ENCODE results near the gene SVOPL. TPM values are rescaled to one million over a fixed set of nuclear protein-coding genes. Genes with fewer than 3 reads are reported as not detected.
A peak's percentile ranks its signal among the peaks of the same experiment; 100 is the strongest.
"Not testable (repeated sequence)": the region's sequence is repeated elsewhere in the genome, so short reads cannot be mapped to it uniquely, and the experiment has no call there.

The SVOPL gene, protein sequence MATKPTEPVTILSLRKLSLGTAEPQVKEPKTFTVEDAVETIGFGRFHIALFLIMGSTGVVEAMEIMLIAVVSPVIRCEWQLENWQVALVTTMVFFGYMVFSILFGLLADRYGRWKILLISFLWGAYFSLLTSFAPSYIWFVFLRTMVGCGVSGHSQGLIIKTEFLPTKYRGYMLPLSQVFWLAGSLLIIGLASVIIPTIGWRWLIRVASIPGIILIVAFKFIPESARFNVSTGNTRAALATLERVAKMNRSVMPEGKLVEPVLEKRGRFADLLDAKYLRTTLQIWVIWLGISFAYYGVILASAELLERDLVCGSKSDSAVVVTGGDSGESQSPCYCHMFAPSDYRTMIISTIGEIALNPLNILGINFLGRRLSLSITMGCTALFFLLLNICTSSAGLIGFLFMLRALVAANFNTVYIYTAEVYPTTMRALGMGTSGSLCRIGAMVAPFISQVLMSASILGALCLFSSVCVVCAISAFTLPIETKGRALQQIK
- 1 to 10 TPM; 2.5 to 3.9 (median 2.9) TPM for polyA plus RNA-seq (ENCODE audit: insufficient read length in 4 of 4)

DNA sequence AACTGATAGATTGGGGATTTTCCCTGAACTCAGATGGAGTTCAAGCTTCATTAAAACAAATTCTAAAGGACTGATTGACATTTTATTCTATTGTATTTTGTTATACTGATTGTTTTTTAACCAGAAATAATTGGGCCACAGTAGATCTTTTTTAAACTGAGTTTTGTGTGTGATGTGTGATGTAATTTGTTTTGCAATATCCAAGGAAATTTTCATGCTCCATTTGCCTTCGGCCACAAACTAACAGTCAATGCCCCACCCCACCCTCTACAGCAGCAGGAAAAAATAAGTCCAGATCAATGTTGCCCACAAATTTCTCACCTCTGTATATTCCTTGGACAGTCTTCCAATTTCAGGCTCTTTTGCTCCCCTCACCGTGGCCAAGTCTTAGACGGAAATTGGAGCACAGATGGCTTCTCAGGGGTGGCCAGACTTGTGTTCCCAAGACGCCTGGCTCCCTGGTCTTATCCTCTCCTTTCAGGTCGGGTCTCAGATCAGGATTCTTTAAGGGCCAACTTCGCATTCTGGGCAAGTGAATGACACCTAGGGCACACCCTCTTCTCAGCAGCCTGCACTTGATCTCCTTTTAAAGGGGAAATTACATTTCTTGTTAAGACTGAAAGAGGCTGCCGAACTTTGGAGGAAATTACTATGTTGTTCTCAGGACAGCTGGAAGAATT lies at the start of gene SVOPL:
Gene SVOPL, minus strand, starts transcription at position 506 of the 680 bp plus-strand sequence. CDS start 22,317 bp downstream, outside the sequence.
- DNase-seq (ENCODE audit: low read depth in 4 of 4, low spot score in 2 of 4), result no peak

DNA sequence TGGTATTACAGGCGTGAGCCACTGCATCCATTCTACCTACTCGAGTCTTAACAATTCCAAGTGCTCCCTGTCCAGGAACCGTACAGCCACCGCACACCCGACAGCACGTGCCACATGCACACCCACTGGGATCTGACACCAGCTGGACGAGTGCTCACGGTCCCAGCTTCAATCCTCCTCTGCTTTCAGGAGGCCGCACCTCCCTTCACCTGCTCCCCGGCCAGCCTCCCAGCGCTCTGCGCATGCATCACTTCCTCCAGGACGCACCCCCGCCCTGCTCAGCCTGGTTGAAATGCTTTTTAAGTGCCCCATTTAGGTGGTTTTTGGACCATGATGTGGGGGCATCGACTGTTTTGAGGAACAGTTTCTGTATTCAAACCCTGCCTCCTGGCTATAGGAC lies 49.3 kb upstream of the SVOPL start:
- no peak for DNase-seq (ENCODE audit: low read depth in 4 of 4, low spot score in 2 of 4)

DNA sequence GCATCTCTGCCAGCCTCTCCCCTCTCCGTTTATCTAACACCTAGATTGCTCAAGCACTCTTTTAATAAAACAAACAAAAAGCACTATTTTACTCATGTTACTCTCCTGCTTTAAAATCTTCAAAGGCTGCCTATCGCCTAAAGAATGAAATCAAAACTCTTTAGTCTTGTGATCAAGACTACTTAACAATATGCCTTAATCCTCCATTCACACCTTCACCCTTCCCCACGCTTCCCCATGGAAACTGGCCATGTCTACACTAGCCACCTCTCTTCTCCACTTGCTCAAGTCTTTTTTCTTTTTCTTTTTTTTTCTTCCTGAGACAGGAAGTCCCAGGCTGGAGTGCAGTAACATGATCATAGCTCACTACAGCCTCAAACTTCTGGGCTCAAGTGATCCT lies 48.8 kb upstream of the SVOPL start:
- DNase-seq (ENCODE audit: low read depth in 4 of 4, low spot score in 2 of 4), result no peak

DNA sequence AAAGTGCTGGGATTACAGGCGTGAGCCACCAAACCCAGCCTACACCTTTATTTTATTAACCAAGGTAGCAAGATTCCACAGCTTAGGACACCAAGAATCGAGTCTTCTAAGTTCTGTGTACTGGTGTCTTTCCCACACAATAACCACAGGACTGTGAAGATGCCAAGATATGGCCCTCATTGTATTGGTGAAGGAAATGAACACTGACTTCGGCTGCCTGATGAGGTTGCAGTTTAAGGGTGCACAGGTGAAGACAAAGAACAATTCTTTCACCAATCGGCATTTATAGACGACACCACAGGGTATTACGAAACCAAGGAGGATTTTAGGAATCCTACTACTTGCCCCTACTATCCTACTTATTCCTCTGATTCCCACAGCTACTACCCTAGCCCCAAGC lies 47.5 kb upstream of the SVOPL start:
- no peak for DNase-seq (ENCODE audit: low read depth in 4 of 4, low spot score in 2 of 4)

DNA sequence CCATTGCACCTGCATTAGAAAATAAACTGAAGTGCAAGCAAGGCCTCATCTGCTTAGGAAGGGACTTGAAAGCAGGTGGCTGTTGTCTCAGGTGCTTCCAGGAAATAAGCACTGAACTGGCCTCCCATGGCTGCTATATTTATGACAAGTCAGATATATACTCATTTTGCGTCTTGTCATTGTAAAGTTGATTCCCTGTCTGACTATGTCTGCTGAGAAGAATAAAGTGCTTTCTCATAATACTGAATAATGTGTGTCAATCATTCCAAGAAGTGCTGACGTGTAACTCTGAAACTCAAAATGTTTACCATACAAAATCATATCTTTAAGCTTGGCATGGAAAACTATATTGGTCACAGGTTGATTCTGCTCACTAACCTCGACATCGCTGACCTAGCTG lies 44.9 kb upstream of the SVOPL start:
- no peak for DNase-seq (ENCODE audit: low read depth in 4 of 4, low spot score in 2 of 4)

DNA sequence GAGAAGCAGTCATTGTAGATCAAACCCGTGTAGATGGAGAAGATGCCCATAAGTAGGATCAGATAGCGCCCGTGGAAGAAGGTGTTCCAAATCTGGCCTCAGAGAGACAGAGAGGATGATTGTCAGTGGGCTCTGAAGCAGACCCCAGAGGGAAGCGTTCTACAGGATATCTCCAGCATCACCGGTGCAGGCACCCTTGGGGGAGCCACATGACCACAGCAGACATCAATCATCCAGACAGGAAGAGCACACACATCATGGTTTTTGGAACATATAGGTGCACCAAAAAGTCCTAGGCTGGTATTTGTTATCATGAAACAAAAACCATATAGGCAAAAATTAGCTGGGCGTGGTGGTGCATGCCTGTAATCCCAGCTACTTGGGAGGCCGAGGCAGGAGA lies 44.0 kb upstream of the SVOPL start:
- DNase-seq (ENCODE audit: low read depth in 4 of 4, low spot score in 2 of 4), result no peak

DNA sequence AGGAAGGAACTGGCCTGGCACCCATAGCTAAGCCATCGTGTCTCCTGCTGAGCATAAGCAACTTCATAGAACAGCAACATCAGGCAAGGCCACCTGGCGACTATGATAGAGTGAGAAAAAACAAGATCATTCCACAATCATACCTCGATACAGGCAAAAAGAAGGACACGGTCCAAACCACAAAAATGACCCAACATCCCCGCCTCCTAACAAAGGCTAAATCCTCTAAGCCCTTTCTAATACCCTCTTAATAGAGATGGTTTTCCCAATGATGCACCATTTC lies 40.2 kb upstream of the SVOPL start:
- no peak for DNase-seq (ENCODE audit: low read depth in 4 of 4, low spot score in 2 of 4)

DNA sequence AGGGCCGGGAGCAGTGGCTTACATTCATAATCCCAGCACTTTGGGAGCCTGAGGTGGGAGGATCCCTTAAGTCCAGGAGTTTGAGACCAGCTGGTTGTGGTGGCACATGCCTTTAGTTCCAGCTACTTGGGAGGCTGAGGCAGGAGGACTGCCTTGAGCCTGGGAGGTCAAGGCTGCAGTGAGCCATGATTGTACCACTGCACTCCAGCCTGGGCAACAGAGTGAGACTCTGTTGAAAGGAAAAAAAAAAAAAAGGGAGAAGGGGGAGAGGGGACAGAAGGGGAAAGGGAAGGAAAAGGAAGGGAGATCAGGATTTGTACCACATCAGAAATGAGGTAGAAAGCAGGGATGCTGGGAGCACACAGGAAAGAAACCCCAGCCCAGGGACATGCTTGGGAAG lies 38.7 kb upstream of the SVOPL start:
- no peak for DNase-seq (ENCODE audit: low read depth in 4 of 4, low spot score in 2 of 4)

DNA sequence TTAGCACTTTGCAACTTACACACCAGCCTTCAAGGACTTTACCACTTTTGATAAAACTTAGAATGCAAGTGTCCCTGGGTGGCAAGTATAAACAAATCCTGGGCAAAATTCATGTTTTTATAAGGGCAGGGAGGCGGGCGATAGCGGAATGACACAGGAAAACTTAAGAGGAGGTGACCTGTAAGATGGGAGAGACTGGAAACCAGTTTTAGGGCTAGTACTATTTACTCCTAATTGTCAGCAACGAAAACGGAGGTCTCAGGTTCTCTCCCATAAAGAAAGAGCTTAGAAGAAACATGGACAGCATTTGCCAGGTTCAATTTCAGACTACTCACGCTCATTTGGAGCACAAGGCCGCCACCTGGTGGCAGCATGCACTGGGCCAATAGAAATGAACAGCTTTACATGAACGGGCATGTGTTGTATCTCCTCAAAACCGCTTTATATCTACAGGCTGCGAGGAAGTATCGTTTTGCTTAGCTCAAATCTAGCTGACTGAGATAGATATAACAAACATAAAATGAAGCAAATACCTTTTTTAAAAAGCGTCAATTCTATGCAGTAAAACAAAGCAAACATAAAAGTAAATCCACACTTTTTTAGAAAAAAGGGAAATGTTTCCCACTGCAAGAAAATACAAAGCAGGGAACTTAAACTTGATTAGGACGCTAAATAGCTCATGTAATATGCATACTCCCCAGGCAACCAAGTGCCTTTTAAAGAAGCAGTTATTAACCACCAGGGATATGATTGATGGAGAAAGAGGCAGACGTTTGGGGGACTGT lies 37.6 kb upstream of the SVOPL start:
- DNase-seq (ENCODE audit: low read depth in 4 of 4, low spot score in 2 of 4), result peak; percentile 74 to 93 (median 81)

DNA sequence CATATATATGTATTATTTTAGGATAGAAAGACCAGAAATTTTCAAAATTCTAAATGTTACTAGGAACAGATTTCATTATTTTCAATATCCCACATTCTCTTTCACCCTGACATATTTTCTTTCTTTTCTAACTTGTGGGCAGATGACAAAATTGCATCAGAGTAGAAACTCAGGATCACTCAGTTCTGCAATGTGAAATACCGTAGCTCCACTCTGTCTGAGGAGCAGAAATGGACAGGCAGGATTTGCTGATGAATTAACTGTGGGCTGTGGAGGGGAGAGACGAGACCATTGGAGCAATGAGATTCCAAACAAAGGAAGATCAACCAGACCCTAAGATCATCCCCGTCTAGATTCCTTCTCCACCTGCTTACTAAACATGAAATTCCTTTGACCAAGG lies 37.0 kb upstream of the SVOPL start:
- DNase-seq (ENCODE audit: low read depth in 4 of 4, low spot score in 2 of 4), result no peak

DNA sequence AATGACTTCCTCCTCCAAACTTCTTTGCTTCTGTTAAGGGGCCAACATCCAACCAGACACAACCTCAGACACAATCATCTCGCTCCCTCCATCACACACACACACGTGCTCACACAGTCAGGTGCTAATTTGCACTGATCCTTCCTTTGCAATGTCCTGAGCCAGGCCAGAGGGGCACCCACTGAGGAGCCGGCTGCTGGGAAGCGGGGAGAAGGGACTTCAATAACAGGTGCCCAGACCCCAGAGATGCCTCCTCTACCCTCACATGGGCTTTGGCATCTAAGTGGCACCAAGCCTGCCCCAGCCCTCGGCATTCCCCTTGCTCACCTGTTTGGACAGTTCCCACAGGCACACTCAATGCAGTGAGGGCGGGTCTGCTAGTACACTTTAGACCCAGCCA lies 34.2 kb upstream of the SVOPL start:
- no peak for DNase-seq (ENCODE audit: low read depth in 4 of 4, low spot score in 2 of 4)

DNA sequence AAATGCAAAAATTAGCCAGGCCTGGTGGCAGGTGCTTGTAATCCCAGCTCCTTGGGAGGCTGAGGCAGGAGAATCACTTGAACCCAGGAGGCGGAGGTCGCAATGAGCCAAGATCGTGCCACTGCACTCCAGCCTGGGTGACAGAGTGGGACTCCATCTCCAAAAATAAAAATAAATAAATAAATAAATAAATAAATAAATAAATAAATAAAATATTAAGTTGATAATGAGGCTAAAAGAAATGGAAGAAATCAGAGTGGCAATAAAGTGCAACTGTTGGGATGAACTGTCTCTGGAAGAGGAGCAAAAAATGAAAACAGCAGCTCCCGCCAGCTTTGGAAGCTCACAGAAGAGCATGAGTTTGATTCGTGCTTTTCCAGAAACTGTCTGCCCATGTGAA lies 30.6 kb upstream of the SVOPL start:
- not testable (repeated sequence) for DNase-seq (ENCODE audit: low read depth in 4 of 4, low spot score in 2 of 4)

DNA sequence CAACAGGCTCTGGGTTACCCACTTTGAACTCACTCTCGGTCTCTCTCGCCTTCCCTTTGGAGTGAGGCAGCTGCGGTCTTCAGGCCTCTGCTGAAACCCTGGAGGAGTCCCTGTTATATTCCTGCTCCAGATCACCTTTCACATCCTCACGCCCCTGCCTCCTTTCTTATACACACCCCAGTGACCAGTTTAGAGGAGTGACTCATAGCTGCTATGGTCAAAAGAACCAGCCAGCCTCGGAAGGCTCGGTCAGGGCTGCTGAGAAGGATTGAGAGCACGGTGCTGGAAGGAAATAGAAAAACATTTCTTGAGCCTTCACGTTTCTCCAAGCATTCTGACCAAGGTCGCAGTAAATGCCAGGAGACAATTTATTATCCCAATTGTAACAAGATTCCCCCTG lies 28.3 kb upstream of the SVOPL start:
- DNase-seq (ENCODE audit: low read depth in 4 of 4, low spot score in 2 of 4), result no peak

DNA sequence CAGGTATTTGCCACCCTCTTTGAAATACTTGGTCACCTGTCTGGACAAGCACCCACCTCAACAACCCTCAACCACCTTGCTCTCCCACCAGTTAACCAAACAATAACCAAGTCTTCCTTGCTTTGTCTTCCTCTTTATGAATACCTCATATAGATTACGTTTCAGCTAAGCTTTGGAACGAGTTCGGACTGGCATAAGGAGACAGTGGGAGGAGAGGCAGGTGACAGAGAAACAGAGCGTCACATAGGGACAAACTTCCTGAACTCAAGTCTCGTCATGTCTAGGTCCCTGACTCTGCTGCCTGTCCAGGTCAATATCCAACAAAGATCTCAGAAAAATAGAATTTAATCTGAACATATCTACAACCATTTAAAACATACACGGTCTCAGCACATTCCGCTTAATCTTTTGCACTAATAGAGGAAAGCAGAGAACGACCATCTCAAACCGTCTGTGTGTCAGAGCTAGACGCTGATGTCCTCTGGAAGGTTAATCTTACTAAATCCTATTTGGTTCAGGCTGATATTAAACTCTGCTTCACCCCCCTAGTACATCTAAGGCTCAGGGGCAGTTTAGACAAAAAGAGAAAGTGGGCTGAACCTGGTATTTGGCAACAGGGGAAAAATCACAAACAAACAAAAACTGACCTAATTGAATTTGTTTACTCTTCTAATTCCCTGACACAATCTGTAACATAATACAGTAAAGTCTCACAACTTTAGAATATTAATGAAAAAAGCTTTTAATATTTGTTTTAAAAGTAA lies 26.4 kb upstream of the SVOPL start:
- DNase-seq (ENCODE audit: low read depth in 4 of 4, low spot score in 2 of 4), result no peak

DNA sequence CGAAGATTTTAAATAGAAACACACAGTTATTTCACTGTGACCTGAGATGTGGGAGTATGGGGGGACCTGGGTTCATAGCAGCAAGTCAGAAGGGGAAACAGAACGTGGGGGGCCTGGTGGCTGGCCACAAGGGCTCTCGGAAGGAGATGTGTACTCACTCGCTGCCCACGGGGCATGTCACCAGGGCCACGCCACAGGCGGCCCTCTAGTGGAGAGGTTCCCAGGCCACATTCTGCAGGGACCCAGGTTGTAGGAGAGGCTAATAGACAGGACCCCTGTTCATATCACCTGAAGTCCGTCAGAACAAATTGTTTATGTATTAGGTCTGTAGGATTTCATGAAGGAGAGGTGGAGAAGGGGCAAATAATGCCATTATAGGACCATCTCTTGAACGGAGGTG lies 25.1 kb upstream of the SVOPL start:
- no peak for DNase-seq (ENCODE audit: low read depth in 4 of 4, low spot score in 2 of 4)

DNA sequence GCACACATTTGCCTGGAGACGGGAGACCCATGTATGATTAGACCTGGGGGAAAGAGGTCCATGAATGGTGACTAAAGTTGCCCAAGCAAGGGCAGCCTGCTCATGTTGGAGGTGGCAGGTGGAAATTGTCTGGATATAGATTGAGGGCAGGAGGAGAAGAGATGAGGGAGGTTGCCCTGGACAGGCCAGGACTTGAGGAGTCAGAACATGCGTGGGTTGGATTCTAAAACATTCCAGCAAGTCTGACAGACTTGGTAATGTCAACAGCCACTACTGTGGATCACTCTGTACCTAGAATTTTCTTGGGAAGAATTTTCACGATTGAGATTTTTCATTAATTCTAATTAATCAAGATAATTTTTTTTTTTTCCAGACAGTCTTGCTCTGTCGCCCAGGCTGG lies 19.1 kb upstream of the SVOPL start:
- no peak for DNase-seq (ENCODE audit: low read depth in 4 of 4, low spot score in 2 of 4)

DNA sequence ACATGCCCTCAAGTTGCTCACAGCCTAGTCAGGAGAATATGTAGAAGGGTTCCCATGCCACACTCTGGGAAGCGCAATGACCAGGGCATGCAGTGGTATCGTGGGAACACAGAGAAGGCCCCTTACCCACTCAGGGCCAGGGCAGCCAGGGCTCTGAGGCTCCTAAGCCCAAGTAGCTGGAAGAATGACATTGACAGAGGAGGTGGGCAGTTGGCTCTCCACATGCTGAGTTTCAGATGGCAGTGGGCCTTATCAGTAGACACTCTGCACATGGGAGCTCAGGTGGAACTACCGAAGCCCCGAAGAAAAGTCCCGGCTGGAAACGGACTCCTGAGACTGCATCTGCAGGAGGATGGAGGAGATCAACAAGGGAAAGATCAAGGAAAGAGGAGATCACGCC lies 15.7 kb upstream of the SVOPL start:
- no peak for DNase-seq (ENCODE audit: low read depth in 4 of 4, low spot score in 2 of 4)

DNA sequence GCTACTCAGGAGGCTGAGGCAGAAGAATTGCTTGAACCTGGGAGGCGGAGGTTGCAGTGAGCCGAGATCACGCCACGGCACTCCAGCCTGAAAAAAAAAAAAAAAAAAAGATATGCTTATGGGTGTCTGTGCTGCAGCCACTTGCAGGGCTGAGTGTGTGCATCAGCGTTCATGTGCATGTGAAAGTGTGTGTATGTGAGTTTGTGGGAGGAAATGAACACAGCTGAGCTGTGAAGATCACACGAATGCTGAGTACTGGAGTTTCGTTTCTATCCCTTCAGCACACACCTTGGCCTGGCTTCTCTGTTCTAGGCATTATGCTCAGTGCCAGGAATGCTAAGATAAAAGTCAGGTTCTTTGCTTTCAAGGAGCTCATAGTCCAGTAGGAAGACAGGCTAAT lies 12.0 kb upstream of the SVOPL start:
- no peak for DNase-seq (ENCODE audit: low read depth in 4 of 4, low spot score in 2 of 4)

DNA sequence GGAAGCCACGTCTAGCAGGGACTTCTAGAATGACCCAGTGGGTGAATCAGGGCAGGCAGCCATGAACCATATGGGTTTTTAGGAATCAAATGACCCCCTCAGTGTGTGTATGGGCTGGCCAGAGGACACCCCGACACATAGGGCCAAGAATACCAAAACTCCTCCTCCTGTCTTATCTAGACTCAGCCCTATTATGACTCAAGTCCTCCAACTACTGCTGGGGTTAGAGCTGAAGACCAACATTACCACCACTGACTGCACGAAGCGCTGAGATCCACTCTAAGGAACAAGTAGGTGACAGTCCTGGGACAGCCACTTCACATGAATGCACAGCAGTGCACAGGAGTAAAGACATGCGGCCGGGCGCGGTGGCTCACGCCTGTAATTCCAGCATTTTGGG lies 11.5 kb upstream of the SVOPL start:
- DNase-seq (ENCODE audit: low read depth in 4 of 4, low spot score in 2 of 4), result no peak

DNA sequence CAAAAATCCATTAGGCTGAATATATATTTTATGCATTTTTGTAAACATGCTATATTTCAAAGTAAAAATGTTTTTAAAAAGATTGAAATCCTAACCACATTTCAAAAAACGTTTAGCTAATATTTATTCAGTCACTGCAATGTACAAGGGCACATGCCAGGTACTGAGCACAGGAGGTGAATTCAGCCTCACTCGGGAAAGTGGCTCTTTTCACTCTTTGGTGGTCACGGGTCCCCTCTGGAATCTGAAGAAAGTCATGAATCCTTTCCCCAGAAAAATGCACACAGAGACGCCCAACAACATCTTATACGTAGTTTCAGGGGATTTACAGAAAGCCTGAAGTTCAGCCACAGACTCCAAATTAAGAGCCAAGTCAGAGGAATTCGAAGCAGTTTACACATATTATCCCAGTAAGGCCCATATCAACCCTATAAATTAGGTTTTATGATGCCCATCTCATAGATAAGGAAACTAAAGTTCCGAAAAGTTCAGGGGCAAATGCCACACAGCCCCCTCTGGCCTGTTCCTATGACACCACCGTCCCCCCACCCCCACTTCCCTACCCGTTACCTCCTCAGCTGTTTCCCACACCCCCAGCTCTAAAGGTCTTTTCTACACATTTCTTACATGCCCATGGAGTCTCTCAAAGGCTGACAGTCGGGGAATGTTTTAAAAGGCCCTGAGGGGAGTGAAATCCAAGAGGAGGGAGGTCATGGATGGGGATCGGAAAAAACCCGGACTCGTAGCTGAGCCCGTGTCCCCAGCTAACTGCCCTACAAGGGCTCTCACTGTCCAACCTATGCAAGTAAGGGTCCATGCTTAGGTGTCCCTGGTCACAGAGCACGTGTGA lies 9.6 kb upstream of the SVOPL start:
- no peak for DNase-seq (ENCODE audit: low read depth in 4 of 4, low spot score in 2 of 4)
